GM23338 (cell line): ENCODE measurements around the gene DBNL. TPM values are rescaled to one million over a fixed set of nuclear protein-coding genes. Genes with fewer than 3 reads are reported as not detected.

Source experiments
- ATAC-seq: fragments of 200-7000 bp; cut with Tn5 transposase; 3 replicates; pipeline ENCODE4 v1.9.1; 2020
- DNase-seq: peaks from one replicate; pipeline ENCODE4 v3.0.0-alpha.2; 2015; ENCODE audit warnings: low spot score
- H2AFZ ChIP-seq: fragments of 200-600 bp; sonication (generic); 2 replicates; pipeline ENCODE4 v1.8.0; 2016; ENCODE audit warnings: antibody characterized with exemption, mild to moderate bottlenecking, moderate library complexity
- H3F3A ChIP-seq: fragments of 200-600 bp; sonication (generic); replicated peaks from 2 replicates; pipeline ENCODE4 v1.8.0; 2017; ENCODE audit warnings: antibody characterized with exemption, mixed run types, low read depth
- H3K27ac ChIP-seq: fragments of 200-600 bp; sonication (generic); 2 replicates; pipeline ENCODE4 v1.6.1; 2016; ENCODE audit warnings: low read depth
- H3K27me3 ChIP-seq: fragments of 200-600 bp; sonication (generic); 2 replicates; pipeline ENCODE4 v1.8.0; 2016; ENCODE audit warnings: mild to moderate bottlenecking, mixed run types, moderate library complexity; ENCODE audit not compliant: insufficient read depth
- H3K36me3 ChIP-seq: fragments of 200-600 bp; sonication (generic); 2 replicates; pipeline ENCODE4 v1.8.0; 2016; ENCODE audit warnings: mild to moderate bottlenecking; ENCODE audit not compliant: insufficient read depth
- H3K4me1 ChIP-seq: fragments of 200-600 bp; sonication (generic); 2 replicates; pipeline ENCODE4 v1.8.0; 2016; ENCODE audit warnings: mild to moderate bottlenecking, moderate library complexity; ENCODE audit not compliant: insufficient read depth
- H3K4me2 ChIP-seq: fragments of 200-600 bp; sonication (generic); 2 replicates; pipeline ENCODE4 v1.7.1; 2017; ENCODE audit warnings: mixed run types
- H3K4me3 ChIP-seq: fragments of 200-600 bp; sonication (generic); 2 replicates; pipeline ENCODE4 v1.6.1; 2016; ENCODE audit warnings: mixed run types
- H3K79me2 ChIP-seq: fragments of 200-600 bp; sonication (generic); replicated peaks from 2 replicates; pipeline ENCODE4 v1.8.0; 2017; ENCODE audit warnings: mild to moderate bottlenecking; ENCODE audit not compliant: insufficient read depth
- H3K9me2 ChIP-seq: fragments of 200-600 bp; sonication (generic); 2 replicates; pipeline ENCODE4 v1.8.0; 2017; ENCODE audit not compliant: insufficient read depth
- H4K20me1 ChIP-seq: fragments of 200-600 bp; sonication (generic); replicated peaks from 2 replicates; pipeline ENCODE4 v1.8.0; 2017; ENCODE audit warnings: mild to moderate bottlenecking; ENCODE audit not compliant: insufficient read depth
- H3K27ac Mint-ChIP-seq: 2 replicates; pipeline ENCODE4 v1.8.0; 2020; ENCODE audit warnings: inconsistent platforms, mild to moderate bottlenecking, moderate library complexity, mixed read lengths
- H3K27me3 Mint-ChIP-seq: 3 replicates; pipeline ENCODE4 v1.8.0; 2022; ENCODE audit warnings: low read depth, mild to moderate bottlenecking, moderate library complexity, mixed read lengths, inconsistent platforms; ENCODE audit not compliant: insufficient read depth, poor library complexity
- H3K36me3 Mint-ChIP-seq: 3 replicates; pipeline ENCODE4 v1.8.0; 2021; ENCODE audit warnings: low read depth, mild to moderate bottlenecking, inconsistent platforms, moderate library complexity, mixed read lengths
- H3K4me1 Mint-ChIP-seq: 3 replicates; pipeline ENCODE4 v1.8.0; 2020; ENCODE audit warnings: mild to moderate bottlenecking, inconsistent platforms, mixed read lengths
- H3K4me3 Mint-ChIP-seq: 3 replicates; pipeline ENCODE4 v1.8.0; 2021; ENCODE audit warnings: moderate library complexity, mild to moderate bottlenecking, inconsistent platforms, mixed read lengths
- H3K9me3 Mint-ChIP-seq: 3 replicates; pipeline ENCODE4 v1.8.0; 2020; ENCODE audit warnings: moderate library complexity, mild to moderate bottlenecking, inconsistent platforms, mixed read lengths
- CREB1 ChIP-seq: fragments of 250-450 bp; sonication (Bioruptor Pico); IDR thresholded peaks from 2 replicates; pipeline ENCODE4 v1.5.0; 2020; ENCODE audit warnings: low read depth, mild to moderate bottlenecking, moderate library complexity
- CTCF ChIP-seq, 2 experiments: fragments of 200-600 bp in 1 of 2; sonication (generic) in 1 of 2; conservative IDR thresholded peaks; 2 replicates each; pipeline versions ENCODE4 v1.5.1 to v1.6.1; 2016 to 2017; ENCODE audit warnings: antibody characterized with exemption in 2 of 2, low read depth in 2 of 2, mild to moderate bottlenecking in 2 of 2, moderate library complexity in 1 of 2
- ETS1 ChIP-seq: IDR thresholded peaks from 2 replicates; pipeline ENCODE4 v1.6.1; 2016; ENCODE audit warnings: antibody characterized with exemption
- EZH2 ChIP-seq: fragments of 200-600 bp; sonication (generic); IDR thresholded peaks from one replicate; pipeline ENCODE4 v1.8.0; 2017; ENCODE audit warnings: antibody characterized with exemption, mild to moderate bottlenecking, low read depth; ENCODE audit not compliant: unreplicated experiment
- EZH2phosphoT487 ChIP-seq: fragments of 200-600 bp; sonication (generic); IDR thresholded peaks from one replicate; pipeline ENCODE4 v1.8.1; 2018; ENCODE audit warnings: antibody characterized with exemption; ENCODE audit not compliant: unreplicated experiment
- JUNB ChIP-seq: IDR thresholded peaks from one replicate; pipeline ENCODE4 v1.6.1; 2016; ENCODE audit warnings: antibody characterized with exemption; ENCODE audit not compliant: unreplicated experiment
- NANOG ChIP-seq: IDR thresholded peaks from 2 replicates; pipeline ENCODE4 v1.6.1; 2016; ENCODE audit warnings: antibody characterized with exemption, borderline replicate concordance
- POLR2AphosphoS5 ChIP-seq: IDR thresholded peaks from 2 replicates; pipeline ENCODE4 v1.6.1; 2016; ENCODE audit warnings: antibody characterized with exemption, low read depth
- REST ChIP-seq: IDR thresholded peaks from one replicate; pipeline ENCODE4 v1.6.1; 2018; ENCODE audit warnings: antibody characterized with exemption; ENCODE audit not compliant: unreplicated experiment
- STAT1 ChIP-seq: IDR thresholded peaks from one replicate; pipeline ENCODE4 v1.6.1; 2016; ENCODE audit warnings: antibody characterized with exemption; ENCODE audit not compliant: unreplicated experiment
- ZNF114 ChIP-seq: fragments of 250-450 bp; sonication (Bioruptor Pico); IDR thresholded peaks from 2 replicates; pipeline ENCODE4 v1.5.0; 2020; ENCODE audit warnings: mild to moderate bottlenecking, moderate library complexity
- ZNF331 ChIP-seq: fragments of 250-450 bp; sonication (Bioruptor Pico); IDR thresholded peaks from 2 replicates; pipeline ENCODE4 v1.5.0; 2020; ENCODE audit warnings: low read depth, mild to moderate bottlenecking, moderate library complexity
- ZNF462 ChIP-seq: fragments of 250-450 bp; sonication (Bioruptor Pico); IDR thresholded peaks from 2 replicates; pipeline ENCODE4 v1.5.0; 2020; ENCODE audit warnings: mild to moderate bottlenecking, moderate library complexity
- polyA plus RNA-seq: library from polyadenylated mRNA; unstranded; fragments of >200 nt; fragmentation: Nextera tagmentation; extraction: Ambion mirVana; gene quantifications from 2 replicates; pipeline ENCODE4 v1.2.1, GENCODE V29; 2016
- total RNA-seq: library from RNA; depleted of rRNA; stranded (reverse); fragments of >200 nt; shearing (Covaris generic); gene quantifications from 2 replicates; pipeline ENCODE4 v1.2.3, GENCODE V29; 2014

The DBNL gene
- total and polyA plus RNA-seq, 2 experiments from 2014 or later, result 18.1 to 49.4 TPM

GRCh38 chr7:44059219-44060090 lies 15.0 kb downstream of the DBNL start:
- H2AFZ ChIP-seq, result no peak overlapping the region
- H3K9me2 ChIP-seq, result no peaks in the 10 kb centered on the region
- H3K4me3 ChIP-seq, result no peak overlapping the region
- Mint-ChIP-seq H3K27ac (no peak overlapping the region), H3K27me3 (peaks cover 7% of the 10 kb centered on the region), H3K9me3 (no peaks in the 10 kb centered on the region), H3K36me3 (peaks cover 52% of the 10 kb centered on the region), H3K4me3 (no peak overlapping the region; the same call in 2 of the 3 replicates), H3K4me1 (peaks cover 10% of the 10 kb centered on the region)
- peaks cover 12% of the 10 kb centered on the region for H4K20me1 ChIP-seq
- DNase-seq (no peak), ATAC-seq (no peak)
- H3K4me1 ChIP-seq, result peaks cover 13% of the 10 kb centered on the region
- H3K79me2 ChIP-seq, result no peaks in the 10 kb centered on the region
- no peaks in the 10 kb centered on the region for H3K27me3 ChIP-seq
- H3K36me3 ChIP-seq, result no peaks in the 10 kb centered on the region; the same call in 1 of the 2 replicates
- no peak overlapping the region for H3K4me2 ChIP-seq
- TF ChIP-seq ZNF462 (CRISPR knock-in tag), result no peak
- no peak for TF ChIP-seq CREB1 (CRISPR knock-in tag)
- TF ChIP-seq EZH2, result no peak
- TF ChIP-seq ZNF114 (CRISPR knock-in tag), result no peak
- no peak for TF ChIP-seq REST
- no peak for TF ChIP-seq JUNB
- no peak for TF ChIP-seq STAT1
- TF ChIP-seq ETS1, result no peak
- TF ChIP-seq ZNF331 (CRISPR knock-in tag), result no peak
- TF ChIP-seq NANOG, result no peak
- no peak for TF ChIP-seq POLR2AphosphoS5
- TF ChIP-seq CTCF (conservative IDR thresholded peaks at IDR 0.05; ENCODE audit: low read depth in 2 of 2), result no peak
- TF ChIP-seq EZH2phosphoT487, result no peak
- H3F3A ChIP-seq, result peaks cover 5% of the 10 kb centered on the region; the same call in 1 of the 2 replicates
- no peak overlapping the region for H3K27ac ChIP-seq
